ENCODE results near the gene OR8J3. TPM values are rescaled to one million over a fixed set of nuclear protein-coding genes. Genes with fewer than 3 reads are reported as not detected.

OR8J3 gene
- polyA plus RNA-seq, 1 donor (not counting 4 experiments of a cell fraction or from before 2014, with no cell fraction given): not detected

DNA sequence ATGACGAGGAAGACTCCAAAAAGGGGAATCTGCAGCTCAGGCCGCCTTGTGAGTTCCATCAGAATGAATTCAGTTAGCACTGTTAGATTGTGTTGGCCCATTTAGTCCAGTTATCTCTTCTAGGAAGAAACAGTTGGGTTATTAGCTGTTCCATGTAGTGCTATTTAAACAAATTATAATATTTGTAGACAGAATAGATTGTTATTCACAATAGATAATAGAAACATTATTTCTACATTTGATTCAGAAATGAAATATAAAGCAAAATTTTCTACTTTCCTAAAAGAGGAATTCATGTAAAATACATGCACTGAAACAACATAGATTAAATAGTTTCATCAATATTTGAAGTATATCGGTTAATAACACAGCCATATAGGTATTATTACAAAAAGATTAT lies 20.2 kb upstream of the OR8J3 start, which contains the start of gene OR8K5:
TSS of gene OR8K5 (minus strand) at position 101 of the 400 bp plus-strand sequence. CDS start at position 101, 0 bp downstream.
- TF ChIP-seq CTCF (optimal IDR thresholded peaks at IDR 0.05 in 1 of 3, IDR thresholded peaks at IDR 0.05 in 1 of 3, conservative IDR thresholded peaks at IDR 0.05 in 1 of 3; ENCODE audit: extremely low read depth in 1 of 3, insufficient read depth in 2 of 3, low read length in 3 of 3): no peak
- TF ChIP-seq EZH2 (IDR thresholded peaks at IDR 0.05; ENCODE audit: low read length): no peak
- Histone ChIP-seq H2AFZ (ENCODE audit: control insufficient read depth, low read length) (no peak within 1 kb of the TSS), H3K4me3 (ENCODE audit: control insufficient read depth in 2 of 3, extremely low read depth in 1 of 3, insufficient read depth in 2 of 3, low read depth in 1 of 3, low read length in 3 of 3) (no peak within 1 kb of the TSS), H3K9me1 (ENCODE audit: control insufficient read depth, extremely low read depth, insufficient read depth, low read length) (no peaks in the 10 kb centered on the region), H3K36me3 (ENCODE audit: control insufficient read depth in 2 of 2, extremely low read depth in 1 of 2, insufficient read depth in 2 of 2, low read length in 2 of 2) (no peaks in the 10 kb centered on the region), H3K27ac (ENCODE audit: control insufficient read depth, insufficient read depth, low read length) (no peak within 1 kb of the TSS), H3K9me3 (ENCODE audit: control insufficient read depth, low read depth, low read length) (no peaks in the 10 kb centered on the region), H3K79me2 (ENCODE audit: control insufficient read depth, insufficient read depth, low read length) (no peaks in the 10 kb centered on the region), H3K4me1 (ENCODE audit: control insufficient read depth, extremely low read depth, insufficient read depth, low read length) (no peaks in the 10 kb centered on the region), H3K27me3 (ENCODE audit: control insufficient read depth, extremely low read depth, insufficient read depth, low read length) (no peaks in the 10 kb centered on the region), H3K9ac (ENCODE audit: control insufficient read depth, extremely low read depth, insufficient read depth, low read length) (no peak within 1 kb of the TSS), H3K4me2 (ENCODE audit: control insufficient read depth, extremely low read depth, insufficient read depth, low read depth, low read length) (no peak within 1 kb of the TSS), H4K20me1 (ENCODE audit: control insufficient read depth, extremely low read depth, insufficient read depth, low read length) (no peaks in the 10 kb centered on the region)
- dilution Hi-C loops (cut with MboI; ENCODE audit: extremely low pct_ligation_motif_present, low sequenced_read_pairs): no loop called here
- no peak for FAIRE-seq
- DNase-seq (ENCODE audit: low read depth, low spot score): no peak

DNA sequence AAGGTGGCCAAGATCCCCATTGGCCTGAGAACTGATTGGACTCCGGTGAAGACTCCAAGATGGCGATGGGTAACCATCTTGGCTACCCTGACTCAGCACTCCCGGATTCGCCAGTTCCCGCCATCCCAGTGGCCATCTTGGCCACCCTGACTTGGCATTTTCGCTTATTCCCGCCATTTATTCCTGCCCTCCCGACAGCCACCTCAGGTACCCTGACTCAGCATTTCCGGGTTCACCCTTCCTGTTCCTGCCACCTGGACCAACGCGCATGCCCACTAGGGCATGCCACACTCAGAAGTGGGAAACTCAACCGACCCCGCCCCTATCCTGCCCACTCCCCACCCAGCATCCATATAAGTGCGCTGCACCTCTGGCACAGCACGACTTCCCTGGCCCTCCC lies 12.3 kb upstream of the OR8J3 start:
- dilution Hi-C loops (cut with MboI; ENCODE audit: extremely low pct_ligation_motif_present, low sequenced_read_pairs): no loop called here
- Histone ChIP-seq H3K27ac (ENCODE audit: control insufficient read depth, insufficient read depth, low read length) (no peak overlapping the region), H3K27me3 (ENCODE audit: control insufficient read depth, extremely low read depth, insufficient read depth, low read length) (no peaks in the 10 kb centered on the region), H2AFZ (ENCODE audit: control insufficient read depth, low read length) (no peak overlapping the region), H3K79me2 (ENCODE audit: control insufficient read depth, insufficient read depth, low read length) (no peaks in the 10 kb centered on the region), H3K4me1 (ENCODE audit: control insufficient read depth, extremely low read depth, insufficient read depth, low read length) (no peaks in the 10 kb centered on the region), H4K20me1 (ENCODE audit: control insufficient read depth, extremely low read depth, insufficient read depth, low read length) (no peaks in the 10 kb centered on the region), H3K36me3 (ENCODE audit: control insufficient read depth in 2 of 2, extremely low read depth in 1 of 2, insufficient read depth in 2 of 2, low read length in 2 of 2) (no peaks in the 10 kb centered on the region), H3K9ac (ENCODE audit: control insufficient read depth, extremely low read depth, insufficient read depth, low read length) (no peak overlapping the region), H3K9me3 (ENCODE audit: control insufficient read depth, low read depth, low read length) (peaks cover 4% of the 10 kb centered on the region), H3K4me2 (ENCODE audit: control insufficient read depth, extremely low read depth, insufficient read depth, low read depth, low read length) (no peak overlapping the region), H3K4me3 (ENCODE audit: control insufficient read depth in 2 of 3, extremely low read depth in 1 of 3, insufficient read depth in 2 of 3, low read depth in 1 of 3, low read length in 3 of 3) (no peak overlapping the region), H3K9me1 (ENCODE audit: control insufficient read depth, extremely low read depth, insufficient read depth, low read length) (no peaks in the 10 kb centered on the region)
- DNase-seq (ENCODE audit: low read depth, low spot score) (no peak), FAIRE-seq (no peak)
- TF ChIP-seq CTCF (optimal IDR thresholded peaks at IDR 0.05 in 1 of 3, IDR thresholded peaks at IDR 0.05 in 1 of 3, conservative IDR thresholded peaks at IDR 0.05 in 1 of 3; ENCODE audit: extremely low read depth in 1 of 3, insufficient read depth in 2 of 3, low read length in 3 of 3): no peak
- TF ChIP-seq EZH2 (IDR thresholded peaks at IDR 0.05; ENCODE audit: low read length): no peak
